NCI-H510A (cell line): ENCODE measurements around the gene CLIC2.
"Not testable (repeated sequence)": the region's sequence is repeated elsewhere in the genome, so short reads cannot be mapped to it uniquely, and the experiment has no call there.

Source experiments
- DNase-seq: peaks from one replicate; lab custom pipeline; 2025; lab: John Stamatoyannopoulos, UW

Gene CLIC2

GRCh38 chrX:155334486-155335336 lies at the start of gene CLIC2:
Gene CLIC2 (minus strand): TSS chrX:155334614. CDS start chrX:155334427, 187 bp downstream.
- DNase-seq = no peak

- DNase-seq = not testable (repeated sequence)
Observed at GRCh38 chrX:155382529-155382967, 48.1 kb upstream of the CLIC2 start.

DNA sequence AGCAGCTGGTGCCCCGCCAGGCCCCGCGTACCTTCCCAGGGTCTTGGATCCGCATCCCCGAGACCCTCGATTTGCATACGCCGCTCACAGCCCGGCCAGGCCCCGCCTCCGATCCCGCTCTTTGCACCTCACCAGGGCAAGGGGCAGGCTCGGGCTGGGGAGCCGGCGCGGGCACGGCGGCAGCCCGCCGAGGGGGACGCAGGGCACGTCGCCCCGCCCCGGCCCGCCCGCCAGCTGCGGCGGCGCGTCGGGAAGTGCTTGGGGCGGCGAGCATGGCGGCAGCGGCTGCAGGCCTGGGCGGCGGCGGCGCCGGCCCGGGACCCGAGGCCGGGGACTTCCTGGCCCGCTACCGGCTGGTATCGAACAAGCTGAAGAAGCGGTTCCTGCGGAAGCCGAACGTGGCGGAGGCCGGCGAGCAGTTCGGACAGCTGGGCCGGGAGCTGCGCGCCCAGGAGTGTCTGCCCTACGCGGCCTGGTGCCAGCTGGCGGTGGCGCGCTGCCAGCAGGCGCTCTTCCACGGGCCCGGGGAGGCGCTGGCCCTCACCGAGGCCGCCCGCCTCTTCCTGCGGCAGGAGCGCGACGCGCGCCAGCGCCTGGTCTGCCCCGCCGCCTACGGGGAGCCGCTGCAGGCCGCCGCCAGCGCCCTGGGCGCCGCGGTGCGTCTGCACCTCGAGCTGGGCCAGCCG lies 47.6 kb upstream of the CLIC2 start, which contains the start of gene F8A2:
Gene F8A2 (plus strand): TSS at position 253 of the 686 bp plus-strand sequence. CDS start 20 bp downstream, at position 273.
- not testable (repeated sequence) for DNase-seq

GRCh38 chrX:155379802-155380201 lies 45.4 kb upstream of the CLIC2 start:
- not testable (repeated sequence) for DNase-seq

GRCh38 chrX:155373777-155374458 lies 39.5 kb upstream of the CLIC2 start:
- not testable (repeated sequence) for DNase-seq

DNA sequence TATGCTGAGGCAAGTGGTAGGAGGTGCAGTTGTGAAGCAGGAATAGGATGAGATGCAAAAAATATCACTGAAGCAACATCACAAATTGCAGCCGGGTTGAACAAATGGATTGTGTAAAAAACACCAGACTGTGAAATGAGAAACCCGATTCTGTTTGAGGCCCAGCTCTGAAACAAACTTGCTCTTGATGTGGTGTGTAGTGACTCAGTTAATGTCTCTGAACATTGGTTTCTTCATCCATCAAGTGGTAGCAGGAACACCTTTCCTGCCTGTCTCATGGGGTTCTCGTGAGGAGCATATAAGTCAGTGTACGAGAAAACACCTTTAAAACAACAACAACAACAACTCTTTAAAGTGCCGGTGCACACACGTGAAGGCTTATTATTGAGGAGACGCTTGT lies 29.3 kb upstream of the CLIC2 start:
- not testable (repeated sequence) for DNase-seq

DNA sequence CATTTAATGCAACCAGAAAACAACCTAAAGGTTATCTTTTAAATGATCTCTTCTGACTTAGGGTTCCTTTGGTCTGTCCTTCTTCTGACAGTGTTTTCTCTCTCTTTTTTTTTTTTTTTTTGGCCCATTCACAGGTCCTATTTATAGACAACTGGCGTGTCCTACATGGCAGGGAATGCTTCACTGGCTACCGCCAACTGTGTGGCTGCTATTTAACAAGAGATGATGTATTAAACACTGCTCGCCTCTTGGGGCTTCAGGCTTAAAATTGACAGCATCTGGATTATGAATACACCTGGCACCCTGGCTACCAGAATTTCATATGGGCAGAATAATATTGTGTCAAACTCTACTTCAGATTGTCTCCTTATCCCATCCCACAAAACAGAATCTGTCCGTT lies 15.0 kb upstream of the CLIC2 start:
- DNase-seq = not testable (repeated sequence)

DNA sequence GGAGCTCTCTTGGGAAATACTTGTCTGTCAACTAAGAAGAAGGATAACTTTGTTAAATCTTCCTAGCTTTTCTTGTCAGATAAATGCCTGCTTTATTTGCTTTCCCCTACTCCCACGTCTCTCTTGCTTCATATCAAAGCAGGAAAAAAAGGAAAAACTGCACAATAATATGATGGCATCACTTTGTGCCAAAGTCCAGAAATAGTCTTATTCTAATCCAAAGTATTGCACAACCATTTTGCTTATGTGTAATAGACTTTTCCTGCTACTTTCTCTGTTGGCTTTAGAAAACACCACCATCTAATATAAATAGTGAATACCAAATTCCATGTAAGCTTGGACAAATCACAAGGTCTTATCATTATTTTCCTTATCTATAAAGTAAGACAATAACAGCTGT lies 11.3 kb upstream of the CLIC2 start:
- DNase-seq = not testable (repeated sequence)

GRCh38 chrX:155335337-155335712 lies 911 bp upstream of the CLIC2 start:
- DNase-seq = not testable (repeated sequence)

DNA sequence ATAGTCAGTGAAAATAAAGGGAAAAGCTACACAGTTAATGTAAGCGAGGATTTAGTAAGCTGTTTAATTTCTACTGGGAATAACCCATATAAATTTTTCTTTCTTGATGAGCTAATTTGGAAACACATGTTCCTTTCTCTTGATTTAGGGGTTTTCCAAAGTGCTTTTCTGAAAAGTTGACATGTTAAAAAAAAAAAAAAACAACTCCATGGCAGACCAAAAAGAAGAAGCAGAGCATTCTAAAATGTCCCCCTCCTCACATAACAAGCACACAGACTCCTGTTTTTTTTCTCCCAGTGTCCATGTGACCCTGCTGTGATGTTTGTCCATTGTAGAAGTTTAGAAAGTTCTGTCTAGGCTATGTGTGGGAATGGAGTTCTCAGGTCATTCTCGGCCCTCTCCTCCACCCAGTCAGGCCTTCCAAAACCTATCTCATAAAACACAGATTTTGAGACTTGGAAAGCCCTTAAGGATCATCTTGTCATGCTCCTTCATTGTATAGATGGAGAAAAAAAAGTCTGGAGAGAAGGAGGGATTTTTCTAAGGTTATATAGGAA lies 792 bp downstream of the CLIC2 start:
- DNase-seq = no peak

GRCh38 chrX:155330992-155331391 lies 3.4 kb downstream of the CLIC2 start:
- no peak for DNase-seq

- no peak for DNase-seq
Observed at GRCh38 chrX:155329293-155329692, 5.1 kb downstream of the CLIC2 start.

DNA sequence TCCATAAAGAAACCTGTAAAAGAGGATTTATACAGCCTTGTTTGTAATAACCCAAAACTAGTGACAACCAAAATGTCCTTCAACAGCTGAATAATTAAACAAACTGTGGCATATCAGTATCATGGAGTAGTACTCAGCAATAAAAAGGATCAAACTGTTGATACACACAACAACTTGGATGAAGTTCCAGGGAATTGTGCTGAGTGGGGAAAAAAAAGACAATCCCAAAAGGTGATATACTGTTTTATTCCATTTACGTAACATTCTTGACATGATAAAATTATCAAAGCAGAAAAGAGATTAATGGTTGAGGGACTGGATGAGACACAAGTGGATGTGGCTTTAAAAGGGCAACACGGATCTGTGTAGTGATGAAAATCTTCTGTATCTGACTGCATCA lies 7.8 kb downstream of the CLIC2 start:
- no peak for DNase-seq

DNA sequence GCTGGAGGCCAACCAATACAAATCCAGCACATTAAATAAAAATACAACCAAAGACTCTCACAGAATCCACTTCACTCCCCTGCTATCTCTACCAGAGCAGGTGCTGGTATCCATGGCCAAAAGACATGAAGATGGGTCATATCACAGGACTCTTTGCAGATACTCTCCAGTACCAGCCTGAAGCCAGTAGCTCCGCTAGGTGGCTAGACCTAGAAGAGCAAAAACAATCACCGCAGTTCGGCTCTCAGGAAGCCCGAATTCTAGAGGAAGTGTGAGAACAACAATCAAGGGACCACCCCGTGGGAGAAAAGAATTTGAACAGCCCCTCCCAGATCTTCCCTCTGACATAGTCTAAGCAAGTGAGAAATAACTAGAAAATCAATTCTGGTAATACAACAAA lies 20.2 kb downstream of the CLIC2 start:
- no peak for DNase-seq

- DNase-seq = no peak
Observed at GRCh38 chrX:155313766-155314165, 20.6 kb downstream of the CLIC2 start.

- DNase-seq = no peak
Observed at GRCh38 chrX:155293771-155294170, 40.6 kb downstream of the CLIC2 start.

GRCh38 chrX:155279873-155280272 lies 54.5 kb downstream of the CLIC2 start:
- DNase-seq = no peak

DNA sequence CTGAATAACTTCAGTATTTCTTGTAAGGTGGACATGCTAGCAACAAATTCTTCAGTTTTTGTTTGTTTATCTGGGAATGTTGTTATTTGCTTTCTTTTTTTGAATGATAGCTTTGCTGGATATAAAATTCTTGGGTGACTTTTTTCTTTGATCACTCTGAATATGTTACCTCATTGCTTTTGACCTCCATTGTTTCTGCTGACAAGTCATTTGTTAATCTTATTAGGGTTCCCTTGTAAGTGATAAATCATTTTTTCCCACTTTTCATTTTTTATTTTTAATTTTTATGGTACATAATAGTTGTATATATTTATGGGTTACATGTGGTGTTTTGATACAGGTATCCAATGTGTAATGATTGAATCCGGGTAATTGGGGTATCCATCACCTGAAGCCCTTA lies 63.4 kb downstream of the CLIC2 start:
- no peak for DNase-seq

DNA sequence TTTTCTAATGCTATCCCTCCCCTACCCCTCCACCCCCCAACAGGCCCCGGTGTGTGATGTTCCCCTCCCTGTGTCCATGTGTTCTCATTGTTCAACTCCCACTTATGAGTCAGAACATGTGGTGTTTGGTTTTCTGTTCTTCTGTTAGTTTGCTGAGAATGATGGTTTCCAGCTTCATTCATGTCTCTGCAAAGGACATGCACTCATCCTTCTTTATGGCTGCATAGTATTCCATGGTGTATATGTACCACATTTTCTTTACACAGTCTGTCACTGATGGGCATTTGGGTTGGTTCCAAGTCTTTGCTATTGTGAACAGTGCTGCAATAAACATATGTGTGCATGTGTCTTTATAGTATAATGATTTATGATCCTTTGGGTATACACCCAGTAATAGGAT lies 66.4 kb downstream of the CLIC2 start:
- not testable (repeated sequence) for DNase-seq

DNA sequence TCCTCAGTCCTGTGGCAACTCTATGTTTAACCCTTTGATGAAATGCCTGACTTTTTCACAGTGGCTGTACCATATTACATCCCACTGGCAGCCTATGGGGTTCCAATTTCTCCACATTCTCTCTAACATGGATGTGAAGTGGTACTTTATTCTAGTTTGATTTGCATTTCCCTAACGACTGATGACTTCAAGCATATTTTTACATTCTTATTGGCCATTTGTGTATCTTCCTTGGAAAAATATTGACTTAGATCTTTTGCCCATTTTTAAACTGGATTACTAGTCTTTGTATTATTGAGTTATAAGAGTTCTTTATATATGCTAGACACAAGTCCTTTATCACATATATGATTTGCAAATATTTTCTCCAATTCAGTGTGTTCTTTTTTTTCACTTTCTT lies 68.0 kb downstream of the CLIC2 start:
- no peak for DNase-seq

DNA sequence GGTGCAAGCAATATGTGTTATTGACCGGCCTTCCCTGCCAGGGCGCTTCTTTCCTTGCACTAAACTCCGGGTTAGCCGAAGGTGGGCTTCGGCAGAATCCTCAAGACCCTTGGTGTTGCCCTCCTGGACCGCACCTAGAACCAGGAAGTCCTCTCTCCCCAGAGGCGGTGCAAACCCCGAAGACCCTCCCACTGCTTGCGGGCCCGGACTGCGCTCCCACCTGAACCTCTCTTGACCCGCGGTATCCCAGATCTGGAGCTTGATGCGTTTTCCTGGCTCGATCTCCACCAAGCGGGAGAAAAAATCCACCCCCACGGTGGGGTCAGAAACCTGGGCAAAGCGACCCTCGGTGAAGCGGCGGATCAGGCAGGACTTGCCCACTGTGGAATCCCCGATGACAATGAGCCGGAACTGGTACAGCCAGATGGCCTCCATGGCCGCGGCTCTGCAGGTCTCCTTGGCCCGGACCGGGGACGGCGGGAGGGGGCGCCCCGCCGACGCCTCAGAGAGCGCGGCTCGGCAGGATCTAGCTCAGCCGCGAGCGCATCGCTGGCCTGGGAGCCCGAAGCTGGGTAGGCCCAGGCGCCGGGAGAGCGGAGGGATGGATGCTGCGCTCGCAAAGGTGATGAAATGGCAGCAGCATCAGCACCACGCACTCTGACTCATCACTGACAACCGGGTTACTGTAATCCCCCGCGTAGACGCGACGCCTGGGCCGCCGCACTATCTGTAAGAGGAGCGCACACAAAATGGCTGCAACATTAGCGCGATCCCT lies 70.4 kb downstream of the CLIC2 start, which contains the start of gene RAB39B:
Gene RAB39B (minus strand): TSS at position 638 of the 775 bp plus-strand sequence. CDS start 203 bp downstream, at position 435.
- DNase-seq = peak; percentile 76
